HFFc6 (cell line): ENCODE data around the gene RPS6KA4. TPM values are rescaled to one million over a fixed set of nuclear protein-coding genes. Genes with fewer than 3 reads are reported as not detected.

Experiments used
- DNase-seq: peaks from one replicate; pipeline ENCODE4 v3.0.0-alpha.2; 2018
- H3K27ac Mint-ChIP-seq: 2 replicates; pipeline ENCODE4 v1.8.0; 2020; ENCODE audit warnings: mild to moderate bottlenecking, mixed read lengths
- H3K27me3 Mint-ChIP-seq: 2 replicates; pipeline ENCODE4 v1.8.0; 2021; ENCODE audit warnings: mild to moderate bottlenecking, moderate library complexity, mixed read lengths; ENCODE audit not compliant: insufficient read depth
- H3K36me3 Mint-ChIP-seq: 2 replicates; pipeline ENCODE4 v1.8.0; 2021; ENCODE audit warnings: low read depth, mixed read lengths
- H3K4me1 Mint-ChIP-seq: 2 replicates; pipeline ENCODE4 v1.8.0; 2020; ENCODE audit warnings: low read depth, mixed read lengths
- H3K4me3 Mint-ChIP-seq: 2 replicates; pipeline ENCODE4 v1.8.0; 2020; ENCODE audit warnings: mild to moderate bottlenecking, moderate library complexity, mixed read lengths
- H3K9me3 Mint-ChIP-seq: 2 replicates; pipeline ENCODE4 v1.8.0; 2020; ENCODE audit warnings: mild to moderate bottlenecking, mixed read lengths
- total RNA-seq, 6 experiments: library from RNA; stranded (reverse); fragmentation: NEBNext Ultra II Directional; extraction: Animal tissue kit (Norgen Biotek cat#: 25700); gene quantifications; 2 replicates in 1 of 6; 3 replicates in 5 of 6; pipeline ENCODE4 v1.2.3, GENCODE V29; 2021
- TF ChIP-seq, protein P1 (sequence below): fragments of 200-600 bp; sonication (generic); IDR thresholded peaks from 2 replicates; pipeline ENCODE4 v1.5.0; 2021; ENCODE audit warnings: antibody characterized with exemption, mild to moderate bottlenecking

RPS6KA4 gene
- total RNA-seq, 6 experiments from 2014 or later = 42.9 to 63.4 (median 56.6) TPM

DNA sequence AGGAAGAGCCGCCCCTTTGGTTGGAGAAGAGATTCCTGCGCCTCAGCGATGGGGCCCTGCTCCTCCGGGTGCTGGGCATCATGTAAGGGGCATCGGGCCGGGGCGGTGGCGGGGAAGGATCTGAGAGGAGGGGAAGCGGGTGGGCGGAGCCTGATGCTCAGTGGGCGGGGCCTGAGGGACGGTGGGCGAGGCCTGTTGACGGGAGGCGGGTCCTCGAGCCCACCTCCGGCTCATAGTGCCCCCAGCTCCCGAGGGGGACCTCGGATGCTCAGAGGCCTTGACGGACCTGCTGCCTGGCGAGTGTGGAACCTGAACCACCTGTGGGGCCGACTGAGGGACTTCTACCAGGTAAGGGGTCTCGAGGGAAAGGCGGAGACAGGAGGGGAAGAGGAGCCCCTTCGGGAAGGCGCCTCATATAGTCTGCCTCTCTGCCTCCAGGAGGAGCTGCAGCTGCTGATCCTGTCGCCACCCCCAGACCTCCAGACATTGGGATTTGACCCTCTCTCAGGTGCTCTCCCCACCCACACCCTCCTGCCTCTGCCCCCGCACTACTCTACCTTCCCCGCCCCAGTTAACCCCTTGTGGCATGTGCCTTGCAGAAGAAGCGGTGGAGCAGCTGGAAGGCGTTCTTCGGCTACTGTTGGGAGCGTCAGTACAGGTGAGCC is 18.2 kb upstream of the RPS6KA4 start:
- Mint-ChIP-seq H3K36me3 (no peaks in the 10 kb centered on the region), H3K27ac (no peak overlapping the region), H3K27me3 (peaks cover 8% of the 10 kb centered on the region; the same call in 1 of the 2 replicates), H3K4me3 (no peak overlapping the region), H3K4me1 (no peaks in the 10 kb centered on the region), H3K9me3 (no peaks in the 10 kb centered on the region)
- DNase-seq = no peak
- TF ChIP-seq, protein P1, sequence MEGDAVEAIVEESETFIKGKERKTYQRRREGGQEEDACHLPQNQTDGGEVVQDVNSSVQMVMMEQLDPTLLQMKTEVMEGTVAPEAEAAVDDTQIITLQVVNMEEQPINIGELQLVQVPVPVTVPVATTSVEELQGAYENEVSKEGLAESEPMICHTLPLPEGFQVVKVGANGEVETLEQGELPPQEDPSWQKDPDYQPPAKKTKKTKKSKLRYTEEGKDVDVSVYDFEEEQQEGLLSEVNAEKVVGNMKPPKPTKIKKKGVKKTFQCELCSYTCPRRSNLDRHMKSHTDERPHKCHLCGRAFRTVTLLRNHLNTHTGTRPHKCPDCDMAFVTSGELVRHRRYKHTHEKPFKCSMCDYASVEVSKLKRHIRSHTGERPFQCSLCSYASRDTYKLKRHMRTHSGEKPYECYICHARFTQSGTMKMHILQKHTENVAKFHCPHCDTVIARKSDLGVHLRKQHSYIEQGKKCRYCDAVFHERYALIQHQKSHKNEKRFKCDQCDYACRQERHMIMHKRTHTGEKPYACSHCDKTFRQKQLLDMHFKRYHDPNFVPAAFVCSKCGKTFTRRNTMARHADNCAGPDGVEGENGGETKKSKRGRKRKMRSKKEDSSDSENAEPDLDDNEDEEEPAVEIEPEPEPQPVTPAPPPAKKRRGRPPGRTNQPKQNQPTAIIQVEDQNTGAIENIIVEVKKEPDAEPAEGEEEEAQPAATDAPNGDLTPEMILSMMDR = no peak; the same call in 1 of the 2 replicates

DNA sequence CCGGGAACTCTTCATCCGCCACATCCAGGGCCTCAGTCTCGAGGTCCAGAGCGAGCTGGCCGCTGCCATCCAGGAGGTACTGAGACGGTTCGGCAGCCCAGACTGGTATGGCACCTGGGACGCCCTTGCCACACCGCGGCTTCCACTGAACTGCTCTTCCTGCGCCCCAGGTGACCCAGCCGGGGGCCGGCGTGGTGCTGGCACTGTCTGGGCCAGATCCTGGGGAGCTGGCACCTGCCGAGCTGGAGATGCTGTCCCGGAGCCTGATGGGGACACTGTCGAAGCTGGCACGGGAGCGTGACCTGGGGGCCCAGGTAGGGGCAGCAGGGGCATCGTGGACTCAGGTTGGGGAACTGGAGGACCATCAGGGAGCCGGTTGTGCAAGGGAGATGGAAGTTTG is 17.5 kb upstream of the RPS6KA4 start:
- TF ChIP-seq, protein P1 = no peak
- Mint-ChIP-seq H3K27ac (no peak overlapping the region), H3K9me3 (no peaks in the 10 kb centered on the region), H3K27me3 (peaks cover 8% of the 10 kb centered on the region; the same call in 1 of the 2 replicates), H3K4me3 (no peak overlapping the region), H3K4me1 (no peaks in the 10 kb centered on the region), H3K36me3 (no peaks in the 10 kb centered on the region)
- no peak for DNase-seq

DNA sequence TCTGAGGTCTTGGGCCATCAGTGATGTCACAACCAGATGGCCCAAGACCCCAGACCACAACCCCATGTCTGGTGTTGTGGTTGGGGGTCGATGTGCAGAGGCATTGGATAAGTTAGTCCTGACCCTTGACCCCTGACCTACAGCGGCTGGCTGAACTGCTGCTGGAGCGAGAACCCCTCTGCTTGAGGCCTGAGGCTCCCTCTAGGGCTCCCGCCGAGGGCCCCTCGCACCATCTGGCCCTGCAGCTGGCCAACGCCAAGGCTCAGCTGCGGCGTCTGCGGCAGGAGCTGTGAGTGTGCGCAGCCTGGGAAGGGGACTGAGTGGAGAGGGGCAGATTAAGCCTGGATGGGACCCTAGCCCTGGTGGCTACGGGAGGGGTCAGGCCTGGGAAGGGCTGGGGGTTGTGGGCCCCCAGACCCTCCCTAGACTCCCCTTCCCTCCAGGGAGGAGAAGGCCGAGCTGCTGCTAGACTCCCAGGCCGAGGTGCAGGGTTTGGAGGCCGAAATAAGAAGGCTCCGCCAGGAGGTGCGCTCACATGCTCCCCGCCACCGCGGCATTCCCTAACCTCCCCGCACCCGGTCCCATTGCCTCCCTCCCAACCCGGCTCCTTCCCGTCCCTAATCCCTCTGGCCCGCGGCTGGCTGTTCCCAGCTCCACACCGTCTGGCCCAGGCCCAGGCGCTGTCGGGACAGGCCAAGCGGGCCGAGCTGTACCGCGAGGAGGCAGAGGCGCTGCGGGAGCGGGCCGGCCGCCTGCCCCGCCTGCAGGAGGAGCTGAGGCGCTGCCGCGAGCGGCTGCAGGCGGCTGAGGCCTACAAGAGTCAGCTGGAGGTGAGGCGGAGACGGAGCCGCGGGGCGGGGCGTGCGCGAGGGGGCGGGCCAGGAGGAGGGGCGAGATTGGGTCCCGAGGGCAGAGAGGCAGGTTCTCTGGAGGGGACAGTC is 16.8 kb upstream of the RPS6KA4 start:
- Mint-ChIP-seq H3K9me3 (no peaks in the 10 kb centered on the region), H3K4me1 (no peaks in the 10 kb centered on the region), H3K27me3 (peaks cover 8% of the 10 kb centered on the region; the same call in 1 of the 2 replicates), H3K36me3 (no peaks in the 10 kb centered on the region), H3K4me3 (peak overlapping the region; percentile 66), H3K27ac (peak overlapping the region; percentile 68)
- DNase-seq = peak; percentile 88
- TF ChIP-seq, protein P1 = peak; percentile 74

DNA sequence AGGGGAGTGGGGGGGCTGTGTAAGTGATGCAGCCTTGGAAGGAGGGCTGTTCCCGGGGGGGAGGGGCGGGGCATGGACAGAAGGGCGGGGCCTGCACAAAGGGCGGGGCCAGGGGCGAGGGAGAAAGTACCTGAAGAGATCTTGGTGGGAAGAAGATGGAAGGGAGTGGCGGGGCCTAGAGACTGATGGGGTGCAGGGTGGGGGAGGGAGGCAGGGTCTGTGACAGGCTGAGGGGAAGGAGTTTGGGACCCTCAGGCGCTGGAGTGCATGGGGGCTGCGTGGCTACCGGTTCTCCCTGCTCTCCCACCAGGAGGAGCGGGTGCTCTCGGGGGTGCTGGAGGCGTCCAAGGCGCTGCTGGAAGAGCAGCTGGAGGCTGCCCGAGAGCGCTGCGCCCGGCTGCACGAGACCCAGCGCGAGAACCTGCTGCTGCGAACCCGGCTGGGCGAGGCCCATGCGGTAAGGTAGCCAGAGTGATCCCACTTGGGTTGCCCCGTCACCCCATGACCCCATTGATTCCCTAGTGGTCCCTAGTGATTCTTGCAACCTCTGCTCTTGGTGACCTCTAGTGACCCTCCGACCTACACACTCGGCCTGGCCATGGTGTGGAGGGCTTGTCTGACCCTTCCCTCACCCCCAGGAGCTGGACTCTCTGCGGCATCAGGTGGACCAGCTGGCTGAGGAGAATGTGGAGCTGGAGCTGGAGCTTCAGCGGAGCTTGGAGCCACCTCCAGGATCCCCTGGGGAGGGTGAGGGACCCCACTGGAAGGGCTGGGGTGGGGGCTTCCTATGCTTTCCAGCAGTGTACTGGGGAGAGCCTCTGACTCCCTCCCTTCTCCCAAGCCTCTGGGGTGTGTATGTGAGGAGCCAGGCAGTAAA is 15.9 kb upstream of the RPS6KA4 start:
- Mint-ChIP-seq H3K4me1 (no peaks in the 10 kb centered on the region), H3K27me3 (peaks cover 7% of the 10 kb centered on the region), H3K27ac (no peak overlapping the region; the same call in 1 of the 2 replicates), H3K9me3 (no peaks in the 10 kb centered on the region), H3K4me3 (no peak overlapping the region), H3K36me3 (no peaks in the 10 kb centered on the region)
- DNase-seq = no peak
- TF ChIP-seq, protein P1 = no peak
